GM06990 (cell line): ENCODE data around the gene ING1.
A peak's percentile ranks its signal among the peaks of the same experiment; 100 is the strongest.

Experiments
- DNase-seq: peaks from one replicate; pipeline ENCODE4 v3.0.0-alpha.2; 2011; ENCODE audit not compliant: insufficient read length; ENCODE audit errors: extremely low read depth
- H3K27me3 ChIP-seq: replicated peaks from 2 replicates; pipeline ENCODE4 v1.6.0; 2011; ENCODE audit warnings: low read length; ENCODE audit not compliant: control insufficient read depth, insufficient read depth
- H3K36me3 ChIP-seq: 2 replicates; pipeline ENCODE4 v1.5.1; 2011; ENCODE audit warnings: low read length; ENCODE audit not compliant: control insufficient read depth, insufficient read depth
- H3K4me3 ChIP-seq: replicated peaks from 2 replicates; pipeline ENCODE4 v1.5.1; 2011; ENCODE audit warnings: low read depth, mild to moderate bottlenecking, control low read depth, low read length
- TF ChIP-seq, protein P1 (sequence below): IDR thresholded peaks from 2 replicates; pipeline ENCODE4 v1.5.1; 2011; ENCODE audit warnings: low read length, control low read depth, mild to moderate bottlenecking, inconsistent platforms; ENCODE audit not compliant: insufficient read depth, poor library complexity, severe bottlenecking

Gene ING1, protein sequence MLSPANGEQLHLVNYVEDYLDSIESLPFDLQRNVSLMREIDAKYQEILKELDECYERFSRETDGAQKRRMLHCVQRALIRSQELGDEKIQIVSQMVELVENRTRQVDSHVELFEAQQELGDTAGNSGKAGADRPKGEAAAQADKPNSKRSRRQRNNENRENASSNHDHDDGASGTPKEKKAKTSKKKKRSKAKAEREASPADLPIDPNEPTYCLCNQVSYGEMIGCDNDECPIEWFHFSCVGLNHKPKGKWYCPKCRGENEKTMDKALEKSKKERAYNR

DNA sequence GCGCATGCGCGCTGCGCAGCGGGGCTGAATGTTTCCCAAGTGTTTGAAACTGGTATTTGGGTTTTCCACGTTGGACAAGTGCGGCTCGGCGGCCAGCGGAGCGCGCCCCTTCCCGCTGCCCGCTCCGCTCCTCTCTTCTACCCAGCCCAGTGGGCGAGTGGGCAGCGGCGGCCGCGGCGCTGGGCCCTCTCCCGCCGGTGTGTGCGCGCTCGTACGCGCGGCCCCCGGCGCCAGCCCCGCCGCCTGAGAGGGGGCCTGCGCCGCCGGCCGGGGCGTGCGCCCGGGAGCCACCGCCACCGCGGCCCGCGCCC lies at the start of gene ING1:
ING1 (plus strand) TSS at position 59 of the 311 bp plus-strand sequence. CDS start 450 bp downstream, outside the sequence.
- H3K36me3 ChIP-seq: no peaks in the 10 kb centered on the region
- DNase-seq: no peak
- TF ChIP-seq, protein P1, sequence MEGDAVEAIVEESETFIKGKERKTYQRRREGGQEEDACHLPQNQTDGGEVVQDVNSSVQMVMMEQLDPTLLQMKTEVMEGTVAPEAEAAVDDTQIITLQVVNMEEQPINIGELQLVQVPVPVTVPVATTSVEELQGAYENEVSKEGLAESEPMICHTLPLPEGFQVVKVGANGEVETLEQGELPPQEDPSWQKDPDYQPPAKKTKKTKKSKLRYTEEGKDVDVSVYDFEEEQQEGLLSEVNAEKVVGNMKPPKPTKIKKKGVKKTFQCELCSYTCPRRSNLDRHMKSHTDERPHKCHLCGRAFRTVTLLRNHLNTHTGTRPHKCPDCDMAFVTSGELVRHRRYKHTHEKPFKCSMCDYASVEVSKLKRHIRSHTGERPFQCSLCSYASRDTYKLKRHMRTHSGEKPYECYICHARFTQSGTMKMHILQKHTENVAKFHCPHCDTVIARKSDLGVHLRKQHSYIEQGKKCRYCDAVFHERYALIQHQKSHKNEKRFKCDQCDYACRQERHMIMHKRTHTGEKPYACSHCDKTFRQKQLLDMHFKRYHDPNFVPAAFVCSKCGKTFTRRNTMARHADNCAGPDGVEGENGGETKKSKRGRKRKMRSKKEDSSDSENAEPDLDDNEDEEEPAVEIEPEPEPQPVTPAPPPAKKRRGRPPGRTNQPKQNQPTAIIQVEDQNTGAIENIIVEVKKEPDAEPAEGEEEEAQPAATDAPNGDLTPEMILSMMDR: no peak
- H3K27me3 ChIP-seq: no peaks in the 10 kb centered on the region
- H3K4me3 ChIP-seq: peak within 1 kb of the TSS; percentile 96

DNA sequence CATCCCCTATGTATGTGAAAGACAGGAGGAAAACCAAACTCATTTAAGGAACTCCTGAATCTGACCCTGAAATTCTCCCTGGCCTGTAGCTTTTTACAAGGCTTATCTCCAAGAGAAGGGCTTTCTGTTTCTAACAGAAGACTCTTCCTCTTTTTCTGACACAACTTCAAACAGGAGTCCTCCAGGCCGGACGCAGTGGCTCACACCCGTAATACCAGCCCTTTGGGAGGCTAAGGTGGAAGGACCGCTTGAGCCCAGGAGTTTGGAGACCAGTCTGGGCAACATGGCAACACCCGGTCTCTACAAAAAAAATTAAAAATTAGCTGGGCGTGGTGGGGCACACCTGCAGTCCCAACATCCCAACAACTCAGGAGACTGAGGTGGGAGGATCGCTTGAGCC lies 49.5 kb upstream of the ING1 start:
- peaks cover 26% of the 10 kb centered on the region for H3K36me3 ChIP-seq
- no peak for DNase-seq

DNA sequence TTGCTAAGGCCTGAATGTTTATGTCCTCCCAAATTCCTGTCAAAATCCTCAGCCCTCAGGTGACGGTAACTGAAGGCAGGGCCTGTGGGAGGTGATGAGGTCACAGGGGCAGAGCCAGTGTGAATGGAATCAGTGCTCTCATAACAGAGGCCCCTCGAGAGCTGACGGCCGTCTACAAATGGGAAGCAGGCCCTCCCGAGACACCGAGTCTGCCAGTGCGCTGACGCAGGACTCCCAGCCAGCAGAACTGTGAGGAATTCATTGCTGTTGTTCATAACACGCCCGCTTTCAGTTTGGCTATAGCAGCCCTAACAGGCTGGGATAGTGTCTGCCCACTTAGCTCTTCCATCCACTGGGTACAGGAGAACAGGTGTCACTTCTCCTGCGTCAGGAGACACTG lies 48.8 kb upstream of the ING1 start:
- no peak for DNase-seq
- H3K27me3 ChIP-seq: no peaks in the 10 kb centered on the region
- TF ChIP-seq, protein P1: no peak
- no peak overlapping the region for H3K4me3 ChIP-seq
- peaks cover 26% of the 10 kb centered on the region for H3K36me3 ChIP-seq

More for the DNA sequence above, 49.5 kb upstream of the ING1 start:
- Histone ChIP-seq H3K4me3 (no peak overlapping the region), H3K27me3 (no peaks in the 10 kb centered on the region)
- TF ChIP-seq, protein P1: no peak

DNA sequence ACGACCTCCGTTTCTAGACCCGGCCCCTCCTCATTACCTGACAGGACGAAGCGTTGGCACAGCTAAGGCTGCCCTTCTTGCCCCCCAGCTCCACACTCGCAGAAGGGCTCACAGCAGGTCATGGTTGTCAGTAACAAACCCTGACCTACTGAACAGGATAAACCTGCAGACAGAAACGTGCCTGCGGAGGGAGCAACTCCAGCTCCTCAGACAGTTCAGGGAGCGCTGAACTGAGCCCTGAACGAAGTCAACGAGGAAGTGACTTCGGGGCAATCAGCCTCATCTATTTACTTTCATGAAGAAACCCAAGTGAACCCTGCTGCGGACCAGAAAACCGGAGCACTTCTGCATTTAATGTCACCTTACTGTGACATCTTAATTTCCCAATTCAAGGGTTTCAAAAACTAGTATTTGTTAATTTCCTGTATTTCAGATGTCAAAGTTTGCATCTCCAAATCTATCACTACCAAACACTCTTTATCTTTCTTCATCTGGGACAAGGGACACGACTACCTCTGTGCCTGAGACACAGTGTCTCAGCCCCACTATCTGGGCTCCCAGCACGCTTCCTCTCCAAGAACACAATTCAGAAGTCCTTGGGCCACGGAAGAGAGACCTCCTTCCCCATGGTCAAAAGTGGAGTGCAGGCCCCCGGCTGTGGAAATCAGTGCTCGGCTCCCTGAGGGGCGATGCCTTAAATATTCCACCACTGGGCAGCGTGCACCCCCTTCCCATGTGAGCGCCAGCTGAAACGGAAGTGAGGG lies 47.8 kb upstream of the ING1 start:
- H3K4me3 ChIP-seq: no peak overlapping the region
- no peak for DNase-seq
- H3K36me3 ChIP-seq: peaks cover 26% of the 10 kb centered on the region
- no peaks in the 10 kb centered on the region for H3K27me3 ChIP-seq
- TF ChIP-seq, protein P1: no peak

DNA sequence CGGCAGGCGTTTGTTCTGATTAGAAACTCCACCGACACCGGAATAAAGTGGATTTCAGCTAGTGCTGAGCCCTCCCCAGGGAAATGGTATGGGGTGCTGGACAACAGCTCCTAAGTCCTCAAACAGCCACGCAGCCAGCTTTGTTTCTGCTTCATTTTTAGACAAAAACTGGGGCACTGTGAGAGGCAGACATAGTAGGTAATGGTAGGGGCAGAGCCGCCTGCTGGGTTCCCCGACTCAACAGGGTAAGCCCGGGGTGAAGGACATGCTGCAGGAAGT lies 47.3 kb upstream of the ING1 start:
- H3K36me3 ChIP-seq: peaks cover 25% of the 10 kb centered on the region
- no peak overlapping the region for H3K4me3 ChIP-seq
- no peak for DNase-seq
- TF ChIP-seq, protein P1: no peak
- no peaks in the 10 kb centered on the region for H3K27me3 ChIP-seq
